Measurements from ENCODE around the gene SNRK. TPM values are rescaled to one million over a fixed set of nuclear protein-coding genes. Genes with fewer than 3 reads are reported as not detected.

The SNRK gene
- total and polyA plus RNA-seq, 3 donors from 2014 or later = 27.5 to 42.4 (median 37.4) TPM

GRCh38 chr3:43371494-43371893 lies 85.2 kb downstream of the SNRK start:
- no peaks in the 10 kb centered on the region for H3K36me3 ChIP-seq (ENCODE audit: low read depth, missing control alignments)
- 95 to 100% methylated on average over 2 to 3 of the region's 3 CpGs for WGBS, 2 donors
- no peaks in the 10 kb centered on the region for H3K27me3 ChIP-seq
- no peak for DNase-seq
- H3K9me3 ChIP-seq = no peaks in the 10 kb centered on the region
- TF ChIP-seq CTCF (IDR thresholded peaks at IDR 0.05) = no peak
- TF ChIP-seq POLR2A (IDR thresholded peaks at IDR 0.05) = no peak
- intact Hi-C loops (cut with DNase I; ENCODE audit: low total_unique reads) = no loop called here
- no peaks in the 10 kb centered on the region for H3K4me1 ChIP-seq
- no peak overlapping the region for H3K4me3 ChIP-seq
- H3K27ac ChIP-seq = no peak overlapping the region

DNA sequence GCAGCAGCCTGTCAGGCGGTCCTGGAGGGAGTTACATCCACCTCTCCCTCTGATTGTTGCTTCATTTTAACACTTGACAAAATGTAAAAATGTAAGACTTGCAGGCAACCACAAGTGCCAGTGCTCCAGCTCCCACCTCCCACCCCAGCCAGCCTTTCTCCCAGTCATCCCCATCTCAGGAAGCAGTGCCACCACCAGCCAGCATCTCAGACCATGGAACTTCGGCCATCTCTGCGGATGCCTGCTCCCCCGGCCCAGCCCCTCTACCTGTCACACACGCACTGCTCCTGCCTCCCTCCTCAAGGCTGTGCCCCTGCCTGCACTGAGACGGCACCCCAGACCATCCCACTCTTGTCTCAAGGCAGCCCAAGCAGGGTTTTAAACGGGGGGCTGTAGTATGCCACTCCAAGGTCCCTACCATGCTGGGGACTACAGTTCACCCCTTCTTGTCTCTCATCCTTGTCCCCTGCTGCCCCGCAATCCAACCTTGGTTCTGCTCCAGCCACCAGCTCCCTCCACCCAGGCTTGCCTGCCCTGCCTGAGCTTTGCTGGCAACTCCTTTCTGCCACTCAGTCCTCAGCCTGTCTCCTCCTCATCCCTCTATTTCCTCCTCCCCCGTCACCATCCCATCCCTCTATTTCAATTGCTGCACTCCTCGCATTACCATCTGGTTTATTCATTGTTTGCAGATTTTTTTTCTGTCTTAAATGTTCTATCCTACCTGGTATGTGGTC lies 85.8 kb downstream of the SNRK start:
- TF ChIP-seq CTCF (IDR thresholded peaks at IDR 0.05) (no peak), POLR2A (IDR thresholded peaks at IDR 0.05) (no peak)
- Histone ChIP-seq H3K36me3 (ENCODE audit: low read depth, missing control alignments) (no peaks in the 10 kb centered on the region), H3K27me3 (no peaks in the 10 kb centered on the region), H3K4me3 (no peak overlapping the region), H3K4me1 (no peaks in the 10 kb centered on the region), H3K9me3 (no peaks in the 10 kb centered on the region), H3K27ac (no peak overlapping the region)
- 94 to 95% methylated on average over 9 to 10 of the region's 10 CpGs for WGBS, 2 donors
- intact Hi-C loops (cut with DNase I; ENCODE audit: low total_unique reads) = no loop called here
- DNase-seq = no peak

- DNase-seq = no peak
Measured at GRCh38 chr3:43372809-43373559, 86.6 kb downstream of the SNRK start.

GRCh38 chr3:43373560-43373928 lies 87.2 kb downstream of the SNRK start:
- no peaks in the 10 kb centered on the region for H3K36me3 ChIP-seq (ENCODE audit: low read depth, missing control alignments)
- no peaks in the 10 kb centered on the region for H3K9me3 ChIP-seq
- H3K4me3 ChIP-seq = no peak overlapping the region
- no peak overlapping the region for H3K27ac ChIP-seq
- H3K27me3 ChIP-seq = no peaks in the 10 kb centered on the region
- 83 to 100% methylated on average over 3 of the region's 3 CpGs for WGBS, 2 donors
- DNase-seq = no peak
- TF ChIP-seq CTCF (IDR thresholded peaks at IDR 0.05) (no peak), POLR2A (IDR thresholded peaks at IDR 0.05) (no peak)
- no peaks in the 10 kb centered on the region for H3K4me1 ChIP-seq
- intact Hi-C loops (cut with DNase I; ENCODE audit: low total_unique reads) = no loop called here

More at GRCh38 chr3:43372809-43373559, 86.6 kb downstream of the SNRK start:
- Histone ChIP-seq H3K9me3 (no peaks in the 10 kb centered on the region), H3K4me1 (no peaks in the 10 kb centered on the region), H3K27me3 (no peaks in the 10 kb centered on the region), H3K36me3 (ENCODE audit: low read depth, missing control alignments) (no peaks in the 10 kb centered on the region), H3K27ac (no peak overlapping the region), H3K4me3 (no peak overlapping the region)
- intact Hi-C loops (cut with DNase I; ENCODE audit: low total_unique reads) = no loop called here
- no peak for TF ChIP-seq CTCF (IDR thresholded peaks at IDR 0.05)
- no peak for TF ChIP-seq POLR2A (IDR thresholded peaks at IDR 0.05)
- WGBS, 2 donors = 84 to 88% methylated on average over 11 of the region's 11 CpGs

Measured in testis (tissue), 3 donors.